NT2/D1 (cell line): ENCODE measurements around the gene AGPAT3.

Experiments
- SUZ12 ChIP-seq: IDR thresholded peaks from 2 replicates; pipeline ENCODE4 v1.6.1; 2011; ENCODE audit not compliant: insufficient read length, insufficient read depth; ENCODE audit errors: extremely low read depth
- YY1 ChIP-seq: IDR thresholded peaks from 2 replicates; pipeline ENCODE4 v1.6.1; 2011; ENCODE audit not compliant: insufficient read length, insufficient read depth
- ZNF274 ChIP-seq: IDR thresholded peaks from 2 replicates; pipeline ENCODE4 v1.6.1; 2011; ENCODE audit warnings: mild to moderate bottlenecking, low read depth, low read length

DNA sequence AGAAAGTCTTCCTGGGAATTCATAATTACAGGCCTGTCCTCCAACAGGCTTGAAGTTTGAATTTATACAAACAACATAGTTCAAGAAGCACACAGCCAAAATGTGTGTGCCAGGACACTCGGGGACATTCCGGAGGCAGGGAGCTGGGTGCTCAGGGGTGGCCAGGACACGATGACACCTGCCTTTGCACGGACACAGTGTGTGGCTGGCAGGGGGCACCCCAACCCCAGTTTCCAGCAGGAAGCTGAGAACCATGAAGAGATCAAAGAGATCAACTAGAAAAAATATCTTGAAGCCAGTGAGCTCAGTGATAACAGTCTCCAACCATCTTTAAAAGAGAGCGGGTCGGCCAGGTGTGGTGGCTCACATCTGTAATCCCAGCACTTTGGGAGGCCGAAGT lies 114.6 kb downstream of the AGPAT3 start:
- no peak for TF ChIP-seq YY1
- no peak for TF ChIP-seq SUZ12
- TF ChIP-seq ZNF274 = no peak
